Stimulated activated memory B cell treated with anti-CD40 and anti-IgM and Interleukin-4, amounts not matched to agents 10 μg/mL and 1 μg/mL and 100 μg/mL, for 72 hours (primary cell): ENCODE data around the gene KCNMB2.

Experiments used
- ATAC-seq: fragments of 150-1000 bp; cut with Tn5 transposase; 2 replicates; pipeline ENCODE4 v1.10.0; 2021
- H3K27ac Mint-ChIP-seq: one replicate; pipeline ENCODE4 v1.8.0; 2022; ENCODE audit warnings: mild to moderate bottlenecking, mixed read lengths
- H3K27me3 Mint-ChIP-seq: one replicate; pipeline ENCODE4 v1.8.0; 2022; ENCODE audit warnings: mixed read lengths
- H3K36me3 Mint-ChIP-seq: one replicate; pipeline ENCODE4 v1.8.0; 2022; ENCODE audit warnings: mixed read lengths
- H3K4me1 Mint-ChIP-seq: one replicate; pipeline ENCODE4 v1.8.0; 2022; ENCODE audit warnings: mixed read lengths
- H3K4me3 Mint-ChIP-seq: one replicate; pipeline ENCODE4 v1.8.0; 2022; ENCODE audit warnings: mild to moderate bottlenecking, moderate library complexity, mixed read lengths
- H3K9me3 Mint-ChIP-seq: one replicate; pipeline ENCODE4 v1.8.0; 2022; ENCODE audit warnings: mixed read lengths

Gene KCNMB2

DNA sequence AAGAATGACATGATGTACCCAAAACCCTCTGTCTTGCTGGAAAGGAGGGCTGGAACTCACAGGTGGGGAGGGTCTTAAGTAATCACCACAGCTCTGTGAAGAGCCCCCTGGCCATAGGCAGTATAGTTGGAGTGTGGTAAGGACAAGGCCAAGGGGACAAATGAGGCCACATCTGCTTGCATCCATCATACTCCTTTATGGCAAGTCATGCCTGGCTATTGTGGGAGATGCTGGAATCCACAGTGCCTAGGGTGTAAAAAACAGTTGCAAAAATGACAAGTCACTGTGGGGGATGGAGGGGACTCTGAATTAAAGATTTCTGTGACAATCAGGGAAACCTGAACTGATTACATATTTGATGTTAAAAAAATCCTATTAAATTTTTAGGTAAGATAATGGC lies 258.5 kb downstream of the KCNMB2 start:
- no peaks in the 10 kb centered on the region for H3K4me1 Mint-ChIP-seq
- H3K36me3 Mint-ChIP-seq, result peaks cover 11% of the 10 kb centered on the region
- ATAC-seq, result no peak
- H3K27ac Mint-ChIP-seq, result no peak overlapping the region
- H3K27me3 Mint-ChIP-seq, result peaks cover 19% of the 10 kb centered on the region
- H3K4me3 Mint-ChIP-seq, result no peak overlapping the region
- peaks cover 14% of the 10 kb centered on the region for H3K9me3 Mint-ChIP-seq

DNA sequence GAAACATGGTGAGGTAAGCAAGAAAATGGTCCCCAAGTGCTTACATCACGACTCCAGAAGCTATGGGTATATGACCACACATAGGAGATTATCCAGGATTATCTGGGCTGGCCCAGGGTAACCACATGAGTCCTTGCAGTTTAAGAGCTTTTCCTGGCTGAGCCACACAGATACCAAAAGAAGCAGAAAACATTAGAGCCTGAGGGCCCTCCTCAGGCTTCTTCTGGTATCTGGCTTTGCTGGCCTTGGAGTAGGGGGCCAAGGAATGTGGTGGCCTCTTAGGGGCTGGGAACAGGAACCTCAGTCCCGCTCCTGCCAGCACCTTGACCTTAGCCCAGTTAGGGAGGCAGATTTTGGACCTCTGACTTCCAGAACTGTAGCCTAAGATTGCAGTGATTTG lies 259.1 kb downstream of the KCNMB2 start:
- H3K4me3 Mint-ChIP-seq, result no peak overlapping the region
- no peak overlapping the region for H3K27ac Mint-ChIP-seq
- no peaks in the 10 kb centered on the region for H3K4me1 Mint-ChIP-seq
- H3K27me3 Mint-ChIP-seq, result peaks cover 19% of the 10 kb centered on the region
- no peak for ATAC-seq
- peaks cover 14% of the 10 kb centered on the region for H3K9me3 Mint-ChIP-seq
- peaks cover 10% of the 10 kb centered on the region for H3K36me3 Mint-ChIP-seq

DNA sequence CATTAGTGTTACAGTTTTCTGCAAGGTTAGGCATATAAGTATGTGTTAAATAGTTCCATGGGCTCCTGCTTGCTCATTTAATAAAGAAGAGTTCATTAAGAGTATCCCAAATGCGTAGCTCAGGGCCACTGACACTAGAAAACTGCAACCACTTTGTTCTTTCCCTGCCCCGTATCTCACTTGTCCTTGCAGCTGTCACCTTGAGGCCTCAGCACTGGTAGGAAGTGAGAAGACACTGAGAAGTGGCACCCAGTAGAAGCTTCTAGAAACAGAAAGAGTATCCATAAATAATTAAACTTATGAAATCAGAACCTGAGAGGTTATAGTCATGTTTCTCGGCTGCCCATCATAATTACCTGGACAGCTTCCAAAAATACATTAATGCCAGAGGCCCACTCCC lies 266.0 kb downstream of the KCNMB2 start:
- H3K9me3 Mint-ChIP-seq, result peaks cover 9% of the 10 kb centered on the region
- H3K4me3 Mint-ChIP-seq, result no peak overlapping the region
- H3K36me3 Mint-ChIP-seq, result no peaks in the 10 kb centered on the region
- H3K27me3 Mint-ChIP-seq, result no peaks in the 10 kb centered on the region
- H3K4me1 Mint-ChIP-seq, result no peaks in the 10 kb centered on the region
- no peak for ATAC-seq
- H3K27ac Mint-ChIP-seq, result no peak overlapping the region

DNA sequence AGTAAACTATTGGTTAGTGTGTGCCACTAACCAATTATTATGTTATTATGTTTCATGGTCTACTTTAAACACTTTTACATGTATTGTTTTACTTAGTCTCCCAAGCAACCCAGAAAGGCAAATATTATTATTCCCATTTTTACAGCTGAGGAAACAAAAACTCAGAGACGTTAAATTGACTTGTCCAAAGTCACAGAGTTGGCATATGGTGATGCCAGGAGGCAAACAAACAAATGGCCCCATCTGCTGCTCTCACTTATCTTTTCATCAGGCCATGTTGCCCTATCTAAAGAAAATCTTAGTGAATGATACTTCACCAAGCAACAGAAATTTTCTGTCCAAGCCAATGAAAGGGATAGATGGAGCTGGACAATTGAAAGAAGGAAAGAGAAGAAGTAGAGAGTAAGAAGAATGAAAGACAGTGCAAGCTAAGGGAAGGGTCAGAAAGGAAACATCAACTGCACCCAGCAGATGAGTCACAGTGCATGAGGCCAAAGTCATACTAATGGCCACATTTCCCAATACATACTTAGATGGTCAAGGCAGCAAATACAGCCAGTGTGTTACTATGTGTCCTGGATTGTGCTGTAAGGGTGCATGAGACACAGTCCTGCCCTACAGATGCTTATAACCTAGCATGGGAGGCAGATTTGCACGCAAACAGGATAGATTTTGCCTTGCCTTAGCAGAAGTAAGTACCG lies 266.9 kb downstream of the KCNMB2 start:
- H3K9me3 Mint-ChIP-seq, result peaks cover 4% of the 10 kb centered on the region
- H3K27ac Mint-ChIP-seq, result no peak overlapping the region
- H3K27me3 Mint-ChIP-seq, result no peaks in the 10 kb centered on the region
- H3K4me1 Mint-ChIP-seq, result no peaks in the 10 kb centered on the region
- no peaks in the 10 kb centered on the region for H3K36me3 Mint-ChIP-seq
- peak; percentile 46 for ATAC-seq
- no peak overlapping the region for H3K4me3 Mint-ChIP-seq

DNA sequence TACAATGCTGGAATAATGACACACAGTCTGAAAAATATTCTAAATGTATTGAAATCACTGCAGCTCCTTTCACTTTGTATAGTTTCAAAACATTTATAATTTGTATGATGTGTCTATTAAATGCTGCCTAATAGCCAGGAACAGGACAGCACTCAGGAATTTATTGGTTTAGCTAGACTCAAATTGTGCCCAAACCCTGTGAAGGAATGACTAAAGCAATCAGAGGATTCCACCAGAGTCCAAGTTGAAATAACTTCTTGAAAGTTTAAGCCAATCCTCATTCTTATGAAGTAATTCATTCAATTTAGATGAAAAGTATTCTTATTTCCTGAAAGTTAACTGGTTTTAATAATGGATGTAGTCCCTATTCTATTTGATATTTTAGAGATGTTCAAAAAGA lies 268.4 kb downstream of the KCNMB2 start:
- no peaks in the 10 kb centered on the region for H3K4me1 Mint-ChIP-seq
- H3K27me3 Mint-ChIP-seq, result no peaks in the 10 kb centered on the region
- no peaks in the 10 kb centered on the region for H3K9me3 Mint-ChIP-seq

DNA sequence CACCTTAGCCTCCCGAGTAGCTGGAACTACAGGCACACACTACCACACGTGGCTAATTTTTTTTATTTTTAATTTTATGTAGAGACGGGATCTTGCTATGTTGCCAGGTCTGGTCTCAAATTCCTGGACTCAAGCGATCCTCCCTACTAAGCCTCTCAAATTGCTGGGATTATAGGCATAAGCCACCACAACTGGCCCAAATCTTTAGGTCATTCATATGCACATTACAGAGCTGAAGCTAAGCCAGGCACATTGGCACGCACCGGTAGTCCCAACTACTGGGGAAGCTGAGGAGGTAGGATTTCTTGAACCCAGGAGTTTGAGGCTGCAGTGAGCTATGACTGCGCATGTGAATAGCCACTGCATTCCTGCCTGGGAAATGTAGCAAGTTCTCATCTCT lies 269.5 kb downstream of the KCNMB2 start:
- H3K27ac Mint-ChIP-seq, result no peak overlapping the region
- no peaks in the 10 kb centered on the region for H3K4me1 Mint-ChIP-seq
- no peak overlapping the region for H3K4me3 Mint-ChIP-seq
- ATAC-seq, result no peak
- no peaks in the 10 kb centered on the region for H3K36me3 Mint-ChIP-seq
- no peaks in the 10 kb centered on the region for H3K27me3 Mint-ChIP-seq
- H3K9me3 Mint-ChIP-seq, result no peaks in the 10 kb centered on the region

More for the DNA sequence above, 268.4 kb downstream of the KCNMB2 start:
- H3K27ac Mint-ChIP-seq, result no peak overlapping the region
- no peak overlapping the region for H3K4me3 Mint-ChIP-seq
- H3K36me3 Mint-ChIP-seq, result no peaks in the 10 kb centered on the region
- no peak for ATAC-seq

DNA sequence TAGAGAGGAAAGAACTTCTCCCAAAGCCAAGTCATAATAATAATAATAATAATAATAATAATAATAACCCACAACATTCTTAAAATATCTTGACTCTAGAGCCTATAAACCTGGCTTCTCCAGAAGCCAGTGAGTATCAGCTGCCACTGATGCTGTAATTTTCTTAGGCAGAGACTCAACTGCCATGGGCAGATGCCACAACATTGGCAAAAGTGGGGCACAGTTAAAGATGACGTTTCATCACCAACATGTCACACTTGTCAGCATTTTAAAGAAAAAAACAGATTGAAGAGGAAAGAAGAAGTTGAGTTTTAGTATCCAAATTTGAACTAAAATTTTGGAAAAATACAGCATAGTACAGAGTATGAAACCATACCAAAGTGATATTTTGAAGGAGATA lies 270.4 kb downstream of the KCNMB2 start:
- Mint-ChIP-seq H3K36me3 (no peaks in the 10 kb centered on the region), H3K4me1 (no peaks in the 10 kb centered on the region), H3K4me3 (no peak overlapping the region), H3K27me3 (no peaks in the 10 kb centered on the region), H3K27ac (no peak overlapping the region), H3K9me3 (no peaks in the 10 kb centered on the region)
- ATAC-seq, result no peak

DNA sequence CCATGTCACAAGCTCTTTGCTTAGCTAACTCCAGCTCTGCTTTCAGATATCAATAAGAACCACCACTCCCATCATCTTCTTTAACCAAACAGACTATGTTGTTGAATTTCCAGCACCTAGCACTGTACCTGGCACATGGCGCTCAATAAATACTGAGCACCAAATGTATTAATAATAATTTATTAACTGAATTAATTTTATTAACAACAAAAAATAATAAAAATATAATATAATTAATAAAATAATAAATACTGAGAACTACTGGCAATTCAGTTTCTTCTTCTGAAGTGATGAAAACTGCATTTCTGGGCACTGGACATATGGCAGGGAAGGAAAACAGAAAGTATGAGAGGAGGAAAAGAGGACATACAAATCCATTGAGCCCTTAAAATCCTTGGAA lies 271.5 kb downstream of the KCNMB2 start:
- H3K9me3 Mint-ChIP-seq, result no peaks in the 10 kb centered on the region
- H3K4me3 Mint-ChIP-seq, result no peak overlapping the region
- no peak overlapping the region for H3K27ac Mint-ChIP-seq
- ATAC-seq, result no peak
- H3K27me3 Mint-ChIP-seq, result no peaks in the 10 kb centered on the region
- no peaks in the 10 kb centered on the region for H3K4me1 Mint-ChIP-seq
- H3K36me3 Mint-ChIP-seq, result no peaks in the 10 kb centered on the region

DNA sequence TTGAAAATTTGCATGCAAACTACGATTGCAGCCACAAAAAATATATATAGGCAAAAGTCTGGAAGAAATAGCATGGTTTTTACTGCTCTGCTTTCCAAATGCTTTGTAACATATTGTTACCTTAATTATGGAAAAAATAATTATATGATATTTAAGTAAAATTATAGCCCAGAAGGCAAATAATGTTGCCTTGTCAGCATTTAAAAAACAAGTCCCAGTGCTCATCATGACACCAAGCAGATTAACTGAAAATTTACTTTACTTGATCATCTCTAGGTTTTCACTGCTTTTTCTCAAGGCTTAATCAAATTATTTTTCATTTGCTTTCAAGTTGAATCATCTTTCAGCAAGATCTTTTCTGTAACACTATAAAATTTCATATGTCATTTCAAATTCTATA lies 272.5 kb downstream of the KCNMB2 start:
- ATAC-seq, result no peak
- H3K4me1 Mint-ChIP-seq, result no peaks in the 10 kb centered on the region
- H3K36me3 Mint-ChIP-seq, result no peaks in the 10 kb centered on the region
- no peak overlapping the region for H3K4me3 Mint-ChIP-seq
- no peaks in the 10 kb centered on the region for H3K9me3 Mint-ChIP-seq
- no peaks in the 10 kb centered on the region for H3K27me3 Mint-ChIP-seq
- no peak overlapping the region for H3K27ac Mint-ChIP-seq

DNA sequence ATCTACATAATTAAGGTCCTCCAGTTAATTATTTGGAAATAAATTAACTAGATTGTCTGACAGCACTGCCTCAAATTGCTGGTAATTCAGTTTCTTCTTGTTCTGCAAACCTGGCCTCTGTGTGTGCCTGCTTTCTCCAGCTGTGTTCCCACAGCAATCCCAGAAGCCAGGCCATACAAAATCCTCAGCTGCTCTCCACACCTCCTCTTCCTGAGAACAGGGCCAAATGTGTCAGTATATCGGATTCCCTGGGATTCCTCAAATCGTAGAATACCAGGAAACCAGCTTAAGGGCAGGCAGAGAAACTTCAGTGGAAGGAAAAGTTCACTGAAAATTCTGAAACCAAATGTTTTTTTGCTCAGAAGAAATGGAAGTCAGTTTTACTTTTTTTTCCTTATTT lies 273.9 kb downstream of the KCNMB2 start:
- Mint-ChIP-seq H3K36me3 (no peaks in the 10 kb centered on the region), H3K4me3 (no peak overlapping the region), H3K9me3 (no peaks in the 10 kb centered on the region), H3K27me3 (no peaks in the 10 kb centered on the region), H3K27ac (no peak overlapping the region), H3K4me1 (no peaks in the 10 kb centered on the region)
- ATAC-seq, result no peak

DNA sequence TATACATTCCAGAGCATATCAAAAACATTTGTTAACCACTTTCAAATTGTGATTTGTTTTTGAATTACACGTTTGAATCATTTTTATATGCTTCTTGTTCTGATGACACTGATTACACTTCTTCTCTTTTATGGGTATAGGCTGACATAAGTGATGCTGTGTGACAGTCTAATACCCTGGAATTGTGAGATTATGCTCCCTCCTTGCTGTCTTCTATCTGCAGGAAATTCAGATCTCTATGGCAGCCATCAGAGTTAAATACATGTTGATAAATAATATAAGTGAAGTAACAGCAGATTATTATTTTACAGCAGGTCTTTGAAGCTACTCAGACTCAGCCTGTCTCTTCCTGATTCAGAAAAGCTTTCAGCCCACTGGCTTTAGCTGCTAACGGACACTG lies 286.5 kb downstream of the KCNMB2 start:
- H3K4me1 Mint-ChIP-seq, result no peaks in the 10 kb centered on the region
- H3K36me3 Mint-ChIP-seq, result no peaks in the 10 kb centered on the region
- no peak for ATAC-seq

DNA sequence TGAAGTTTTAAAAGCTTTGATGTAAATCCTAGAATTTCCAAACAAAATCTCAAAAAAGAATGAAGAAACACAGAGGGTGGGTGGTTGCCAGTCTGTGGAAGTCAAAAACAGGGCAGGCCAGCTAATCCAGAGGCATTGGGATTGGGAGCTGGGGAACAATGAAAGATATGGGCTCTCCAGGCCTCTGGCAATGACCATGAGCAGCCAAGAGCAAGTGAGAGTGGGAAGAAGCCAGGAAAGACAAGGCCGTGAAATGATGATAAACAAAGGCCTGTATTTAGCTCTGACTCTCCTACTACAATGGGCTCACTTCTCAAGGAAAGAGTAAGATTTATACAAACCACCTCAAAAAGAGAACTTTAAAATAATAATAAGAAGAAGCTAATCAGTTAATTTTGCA lies 286.9 kb downstream of the KCNMB2 start:
- H3K27ac Mint-ChIP-seq, result no peak overlapping the region
- no peak overlapping the region for H3K4me3 Mint-ChIP-seq
- H3K4me1 Mint-ChIP-seq, result no peaks in the 10 kb centered on the region
- no peak for ATAC-seq
- no peaks in the 10 kb centered on the region for H3K36me3 Mint-ChIP-seq
- H3K9me3 Mint-ChIP-seq, result no peaks in the 10 kb centered on the region
- peaks cover 12% of the 10 kb centered on the region for H3K27me3 Mint-ChIP-seq

More for the DNA sequence above, 286.5 kb downstream of the KCNMB2 start:
- Mint-ChIP-seq H3K27me3 (peaks cover 12% of the 10 kb centered on the region), H3K4me3 (no peak overlapping the region), H3K9me3 (no peaks in the 10 kb centered on the region), H3K27ac (no peak overlapping the region)

DNA sequence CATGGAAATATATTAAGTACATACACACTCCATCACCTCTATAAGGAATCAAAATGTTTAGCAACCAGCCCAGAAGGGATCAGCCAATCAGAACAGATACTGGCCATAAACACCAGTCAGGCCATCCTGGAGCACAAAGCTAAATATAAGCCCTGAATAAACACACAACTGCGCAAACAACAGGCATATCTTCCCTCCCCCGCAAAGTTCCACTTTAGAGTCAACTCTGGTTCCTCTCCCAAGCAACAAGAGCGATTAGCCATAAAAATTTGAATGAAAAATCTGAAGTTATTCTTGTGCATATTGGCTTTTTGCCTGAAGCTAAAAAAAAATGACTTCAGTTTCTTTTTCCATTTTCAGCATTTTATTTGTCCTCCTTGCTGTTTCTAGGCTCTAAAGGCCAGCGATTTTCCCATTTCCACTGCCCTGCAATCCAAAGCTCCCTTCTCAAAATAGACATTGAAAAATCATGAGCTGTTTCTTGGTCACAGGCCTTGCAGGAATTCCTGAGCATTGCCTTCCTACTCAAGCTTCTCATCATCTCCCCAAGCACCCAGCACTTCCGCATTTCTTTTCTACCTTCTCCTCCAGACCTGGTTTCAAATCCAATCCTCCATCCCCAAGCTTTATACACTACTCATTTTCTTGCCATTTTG lies 287.5 kb downstream of the KCNMB2 start:
- peaks cover 12% of the 10 kb centered on the region for H3K27me3 Mint-ChIP-seq
- no peaks in the 10 kb centered on the region for H3K4me1 Mint-ChIP-seq
- no peaks in the 10 kb centered on the region for H3K9me3 Mint-ChIP-seq
- H3K36me3 Mint-ChIP-seq, result no peaks in the 10 kb centered on the region
- H3K27ac Mint-ChIP-seq, result no peak overlapping the region
- no peak overlapping the region for H3K4me3 Mint-ChIP-seq
- no peak for ATAC-seq

DNA sequence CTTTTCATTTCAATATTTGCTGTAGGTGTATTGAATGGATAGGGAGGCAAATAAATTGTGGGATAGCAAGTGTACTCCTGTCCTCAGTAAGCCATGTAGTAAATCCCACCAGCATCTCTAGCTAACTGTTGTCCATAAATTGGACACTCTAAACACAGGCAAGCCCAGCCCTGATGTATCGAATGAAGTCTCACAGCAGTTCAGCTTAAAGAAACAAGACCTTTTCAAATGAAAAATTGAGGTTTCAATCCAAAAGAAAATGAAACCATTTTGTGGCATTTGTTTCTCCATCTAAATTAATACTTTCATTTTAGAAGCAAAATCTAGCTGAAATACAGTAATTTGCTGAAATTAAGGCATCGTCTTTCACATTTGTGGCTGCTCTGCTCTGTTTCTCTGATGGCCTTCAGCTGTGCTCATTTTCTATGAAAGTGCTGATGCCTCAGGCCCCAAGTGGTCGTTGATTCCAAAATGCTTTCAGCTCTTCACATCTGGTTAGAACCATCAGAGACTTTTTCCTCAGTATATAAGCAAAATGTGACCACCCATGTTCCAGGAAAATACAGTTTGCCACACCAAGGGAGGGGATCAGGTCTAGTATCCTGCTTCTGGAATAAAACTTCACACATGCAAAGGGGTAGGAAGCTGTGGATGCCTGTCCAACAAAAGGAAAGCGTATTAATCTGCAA lies 290.3 kb downstream of the KCNMB2 start:
- H3K4me3 Mint-ChIP-seq, result no peak overlapping the region
- no peaks in the 10 kb centered on the region for H3K27me3 Mint-ChIP-seq
- no peaks in the 10 kb centered on the region for H3K4me1 Mint-ChIP-seq
- no peak overlapping the region for H3K27ac Mint-ChIP-seq
- no peak for ATAC-seq
- no peaks in the 10 kb centered on the region for H3K9me3 Mint-ChIP-seq
- H3K36me3 Mint-ChIP-seq, result no peaks in the 10 kb centered on the region

DNA sequence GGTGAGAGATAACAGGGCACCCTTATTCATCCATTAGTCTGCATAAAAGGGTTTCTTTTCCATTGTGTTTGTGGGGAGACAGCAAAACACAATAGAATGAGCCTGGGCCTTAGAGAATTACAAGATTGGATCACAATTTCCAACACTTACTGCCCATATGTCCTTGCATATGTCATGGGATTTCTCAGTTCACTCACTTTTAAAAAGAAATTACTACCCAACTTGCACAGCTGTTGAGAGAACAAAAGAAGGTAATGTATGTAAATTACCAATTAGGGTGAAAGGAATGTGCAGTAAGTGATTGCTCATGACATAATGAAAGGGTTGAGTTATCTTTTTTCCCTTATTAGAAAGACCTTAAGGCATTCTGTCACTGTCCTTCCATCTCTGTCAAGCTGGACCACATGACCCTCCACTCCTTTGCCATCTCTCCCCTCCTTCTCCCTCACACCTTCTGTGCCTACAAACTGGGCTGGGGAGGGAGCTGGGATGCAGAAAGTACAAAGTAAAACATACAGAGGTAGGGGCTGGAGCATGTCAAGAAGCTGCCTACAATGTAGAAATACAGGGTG lies 291.1 kb downstream of the KCNMB2 start:
- Mint-ChIP-seq H3K4me3 (no peak overlapping the region), H3K27ac (no peak overlapping the region), H3K27me3 (peaks cover 7% of the 10 kb centered on the region), H3K9me3 (no peaks in the 10 kb centered on the region), H3K36me3 (no peaks in the 10 kb centered on the region), H3K4me1 (no peaks in the 10 kb centered on the region)
- ATAC-seq, result no peak

DNA sequence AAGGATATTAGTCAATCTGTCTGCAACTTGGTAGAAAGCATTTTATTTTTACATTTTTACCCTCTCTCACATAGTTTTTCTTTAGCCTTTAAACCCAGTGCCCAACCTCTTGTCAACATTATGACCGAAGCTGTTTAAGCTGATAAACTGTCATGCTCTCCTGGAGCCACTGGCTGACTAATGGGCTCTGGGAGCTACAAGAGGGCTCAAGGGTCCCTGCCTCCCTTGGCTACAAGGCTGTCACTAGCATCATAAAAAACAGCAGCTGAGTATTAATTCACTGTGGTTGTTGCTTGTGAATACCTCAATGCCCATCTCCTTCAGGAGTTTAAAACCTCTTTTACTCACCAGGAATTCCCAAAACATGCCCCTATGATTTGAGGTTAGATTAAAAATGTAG lies 297.5 kb downstream of the KCNMB2 start:
- no peaks in the 10 kb centered on the region for H3K4me1 Mint-ChIP-seq
- no peak for ATAC-seq
- peaks cover 13% of the 10 kb centered on the region for H3K27me3 Mint-ChIP-seq
- no peaks in the 10 kb centered on the region for H3K9me3 Mint-ChIP-seq
- no peaks in the 10 kb centered on the region for H3K36me3 Mint-ChIP-seq
- no peak overlapping the region for H3K27ac Mint-ChIP-seq
- no peak overlapping the region for H3K4me3 Mint-ChIP-seq
